ENCODE data around the gene TBX21.

GRCh38 chr17:47760409-47761140, 27.5 kb downstream of the TBX21 start:
- TF ChIP-seq, protein P1, sequence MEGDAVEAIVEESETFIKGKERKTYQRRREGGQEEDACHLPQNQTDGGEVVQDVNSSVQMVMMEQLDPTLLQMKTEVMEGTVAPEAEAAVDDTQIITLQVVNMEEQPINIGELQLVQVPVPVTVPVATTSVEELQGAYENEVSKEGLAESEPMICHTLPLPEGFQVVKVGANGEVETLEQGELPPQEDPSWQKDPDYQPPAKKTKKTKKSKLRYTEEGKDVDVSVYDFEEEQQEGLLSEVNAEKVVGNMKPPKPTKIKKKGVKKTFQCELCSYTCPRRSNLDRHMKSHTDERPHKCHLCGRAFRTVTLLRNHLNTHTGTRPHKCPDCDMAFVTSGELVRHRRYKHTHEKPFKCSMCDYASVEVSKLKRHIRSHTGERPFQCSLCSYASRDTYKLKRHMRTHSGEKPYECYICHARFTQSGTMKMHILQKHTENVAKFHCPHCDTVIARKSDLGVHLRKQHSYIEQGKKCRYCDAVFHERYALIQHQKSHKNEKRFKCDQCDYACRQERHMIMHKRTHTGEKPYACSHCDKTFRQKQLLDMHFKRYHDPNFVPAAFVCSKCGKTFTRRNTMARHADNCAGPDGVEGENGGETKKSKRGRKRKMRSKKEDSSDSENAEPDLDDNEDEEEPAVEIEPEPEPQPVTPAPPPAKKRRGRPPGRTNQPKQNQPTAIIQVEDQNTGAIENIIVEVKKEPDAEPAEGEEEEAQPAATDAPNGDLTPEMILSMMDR (IDR thresholded peaks at IDR 0.05), result no peak
- TF ChIP-seq POLR2A (IDR thresholded peaks at IDR 0.05), result no peak

Data from breast epithelium (tissue), 3 donors.